Left lobe of liver (tissue), 2 donors: ENCODE results near the gene RIPOR1. TPM values are rescaled to one million over a fixed set of nuclear protein-coding genes. Genes with fewer than 3 reads are reported as not detected.

Experiments used
- ATAC-seq: fragments of 200-7000 bp; cut with Tn5 transposase; one replicate; pipeline ENCODE4 v1.9.1; 2020; ENCODE audit warnings: mild to moderate bottlenecking, moderate library complexity
- DNase-seq: peaks from one replicate; pipeline ENCODE4 v3.0.0-alpha.2; 2020; ENCODE audit warnings: low spot score
- total RNA-seq: library from RNA; stranded (reverse); gene quantifications from one replicate; pipeline ENCODE4 v1.2.1, GENCODE V29; 2021
- donor health status: DM: no; HTN: no; CAD: no; lungs with moderate emphysema.
- donor health status: DM: no; HTN: yes; CAD: no.

RIPOR1 gene
- total RNA-seq, 1 donor from 2014 or later, result 29.7 TPM

DNA sequence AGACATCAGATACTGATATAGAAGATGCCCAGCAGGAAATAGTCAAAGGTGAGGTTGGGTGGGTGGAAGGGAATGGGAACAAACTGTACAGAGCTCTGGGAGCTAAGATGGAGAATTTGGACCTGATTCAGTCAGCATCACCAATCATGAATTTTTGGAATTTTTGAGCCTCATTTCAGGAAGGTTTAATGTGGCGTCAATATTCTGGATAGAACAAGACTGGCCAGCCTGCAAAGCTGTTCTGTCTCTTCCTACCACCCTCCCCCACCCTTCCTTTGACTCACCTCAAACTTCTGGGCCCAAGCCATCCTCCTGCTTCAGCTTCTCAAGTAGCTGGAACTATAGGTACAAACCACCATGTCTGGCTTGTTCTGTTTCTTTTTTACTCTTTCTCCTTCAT is 66.3 kb downstream of the RIPOR1 start:
- ATAC-seq (no peak), DNase-seq (no peak)

Other genes with a start within 250 kb of the RIPOR1 start
- gene PLEKHG4, start 249.3 kb upstream of the RIPOR1 start, total RNA-seq, result 0.20 TPM
- not detected for gene KCTD19, start 202.1 kb upstream of the RIPOR1 start, total RNA-seq
- 0.25 TPM for gene LRRC36, start 202.0 kb upstream of the RIPOR1 start, total RNA-seq
- gene TPPP3, start 135.3 kb upstream of the RIPOR1 start, total RNA-seq, result 0.40 TPM
- gene ZDHHC1, start 112.4 kb upstream of the RIPOR1 start, total RNA-seq, result 1.6 TPM
- gene HSD11B2, start 97.7 kb upstream of the RIPOR1 start, total RNA-seq, result 3.1 TPM
- 48.2 TPM for gene ATP6V0D1, start 47.7 kb upstream of the RIPOR1 start, total RNA-seq
- not detected for gene AGRP, start 45.3 kb upstream of the RIPOR1 start, total RNA-seq
- gene CTCF, start 33.7 kb downstream of the RIPOR1 start, total RNA-seq, result 13.4 TPM
- 1.1 TPM for gene CARMIL2, start 116.3 kb downstream of the RIPOR1 start, total RNA-seq
- 5.0 TPM for gene ACD, start 131.4 kb downstream of the RIPOR1 start, total RNA-seq
- gene PARD6A, start 132.1 kb downstream of the RIPOR1 start, total RNA-seq, result 3.4 TPM
- gene ENKD1, start 137.9 kb downstream of the RIPOR1 start, total RNA-seq, result 10.6 TPM
- 5.5 TPM for gene C16orf86, start 138.0 kb downstream of the RIPOR1 start, total RNA-seq
- gene GFOD2, start 190.5 kb downstream of the RIPOR1 start, total RNA-seq, result 33.8 TPM